Effector CD4-positive, alpha-beta T cell (primary cell): ENCODE measurements around the gene SCLT1.
"Not testable (repeated sequence)": the region's sequence is repeated elsewhere in the genome, so short reads cannot be mapped to it uniquely, and the experiment has no call there.

ENCODE experiments used
- DNase-seq: peaks from one replicate; pipeline ENCODE4 v3.0.0-alpha.2; 2020

SCLT1 gene

GRCh38 chr4:129069537-129069936 lies 23.8 kb downstream of the SCLT1 start:
- DNase-seq = not testable (repeated sequence)

GRCh38 chr4:129064717-129065116 lies 28.6 kb downstream of the SCLT1 start:
- no peak for DNase-seq

- DNase-seq = no peak
These were observed 29.7 kb downstream of the SCLT1 start for GRCh38 chr4:129063640-129064039.

- DNase-seq = no peak
These were observed 30.8 kb downstream of the SCLT1 start for GRCh38 chr4:129062580-129062979.

GRCh38 chr4:129059028-129059427 lies 34.3 kb downstream of the SCLT1 start:
- no peak for DNase-seq

- no peak for DNase-seq
These were observed 47.0 kb downstream of the SCLT1 start for GRCh38 chr4:129046055-129046959.

GRCh38 chr4:129043523-129043922 lies 49.8 kb downstream of the SCLT1 start:
- no peak for DNase-seq

GRCh38 chr4:129040471-129040870 lies 52.9 kb downstream of the SCLT1 start:
- no peak for DNase-seq

- no peak for DNase-seq
These were observed 56.2 kb downstream of the SCLT1 start for GRCh38 chr4:129037093-129037492.

GRCh38 chr4:129014566-129015509 lies 78.5 kb downstream of the SCLT1 start:
- DNase-seq = no peak

- DNase-seq = no peak
These were observed 85.2 kb downstream of the SCLT1 start for GRCh38 chr4:129008096-129008495.

GRCh38 chr4:128986908-128987307 lies 106.4 kb downstream of the SCLT1 start:
- no peak for DNase-seq

- no peak for DNase-seq
These were observed 107.3 kb downstream of the SCLT1 start for GRCh38 chr4:128986019-128986418.

GRCh38 chr4:128983771-128984485 lies 109.4 kb downstream of the SCLT1 start:
- DNase-seq = no peak

- DNase-seq = no peak
These were observed 112.0 kb downstream of the SCLT1 start for GRCh38 chr4:128981377-128981776.

- DNase-seq = no peak
These were observed 112.5 kb downstream of the SCLT1 start for GRCh38 chr4:128980816-128981326.

- no peak for DNase-seq
These were observed 113.4 kb downstream of the SCLT1 start for GRCh38 chr4:128979934-128980333.

GRCh38 chr4:128978985-128979384 lies 114.4 kb downstream of the SCLT1 start:
- no peak for DNase-seq

- no peak for DNase-seq
These were observed 119.2 kb downstream of the SCLT1 start for GRCh38 chr4:128974136-128974581.

GRCh38 chr4:128973384-128973783 lies 120.0 kb downstream of the SCLT1 start:
- no peak for DNase-seq

GRCh38 chr4:128961405-128961804 lies 131.9 kb downstream of the SCLT1 start:
- DNase-seq = no peak

GRCh38 chr4:128958194-128958593 lies 135.1 kb downstream of the SCLT1 start:
- no peak for DNase-seq

- no peak for DNase-seq
These were observed 135.9 kb downstream of the SCLT1 start for GRCh38 chr4:128957459-128957858.
